ENCODE measurements around the gene TUBD1.
"Not testable (repeated sequence)": the region's sequence is repeated elsewhere in the genome, so short reads cannot be mapped to it uniquely, and the experiment has no call there.

Gene TUBD1

GRCh38 chr17:59930768-59931167, 38.0 kb upstream of the TUBD1 start:
- H2BK12ac ChIP-seq (ENCODE audit: low read length) = not testable (repeated sequence)

GRCh38 chr17:59930121-59930520, 37.4 kb upstream of the TUBD1 start:
- not testable (repeated sequence) for H3K4ac ChIP-seq (ENCODE audit: low read depth, low read length); H3K4me3 ChIP-seq (ENCODE audit: low read depth, low read length); H3K79me1 ChIP-seq (ENCODE audit: low read length); H3K18ac ChIP-seq (ENCODE audit: low read length); H3K27me3 ChIP-seq (ENCODE audit: insufficient read depth, low read length); H3K14ac ChIP-seq (ENCODE audit: low read length); H4K12ac ChIP-seq (ENCODE audit: low read depth, low read length); H3K79me2 ChIP-seq (ENCODE audit: control insufficient read depth, insufficient read depth, low read length, poor library complexity); H2AK5ac ChIP-seq (ENCODE audit: low read length); H3K27ac ChIP-seq (ENCODE audit: low read depth, low read length); H3K9ac ChIP-seq (ENCODE audit: low read length); H3K9me3 ChIP-seq (ENCODE audit: insufficient read depth, low read depth, low read length); H3K4me2 ChIP-seq (ENCODE audit: low read length); H4K91ac ChIP-seq (ENCODE audit: low read depth, low read length); H2BK12ac ChIP-seq (ENCODE audit: low read length); H2BK5ac ChIP-seq (ENCODE audit: low read depth, low read length, poor library complexity); H4K8ac ChIP-seq (ENCODE audit: low read depth, low read length); DNase-seq; H2AFZ ChIP-seq (ENCODE audit: insufficient read depth, low read length, poor library complexity); H3K4me1 ChIP-seq (ENCODE audit: control insufficient read depth in 1 of 2, insufficient read depth in 2 of 2, low read length in 2 of 2); H2BK120ac ChIP-seq (ENCODE audit: insufficient read depth, low read length, poor library complexity); H3K23ac ChIP-seq (ENCODE audit: low read length)
- peaks cover 16 to 25% of the 10 kb centered on the region in 2 experiments for H3K36me3 ChIP-seq (ENCODE audit: control insufficient read depth in 1 of 2, insufficient read depth in 2 of 2, low read length in 2 of 2)
- no CpG with 5 or more reads among the region's 2 CpGs for whole genome bisulfite sequencing (ENCODE audit: extremely low coverage, insufficient coverage, insufficient read length)

More at GRCh38 chr17:59930768-59931167, 38.0 kb upstream of the TUBD1 start:
- not testable (repeated sequence) for H3K4me1 ChIP-seq (ENCODE audit: control insufficient read depth in 1 of 2, insufficient read depth in 2 of 2, low read length in 2 of 2); H2AFZ ChIP-seq (ENCODE audit: insufficient read depth, low read length, poor library complexity); H4K91ac ChIP-seq (ENCODE audit: low read depth, low read length); H2BK5ac ChIP-seq (ENCODE audit: low read depth, low read length, poor library complexity); H3K79me1 ChIP-seq (ENCODE audit: low read length); H3K27ac ChIP-seq (ENCODE audit: low read depth, low read length); H3K4me2 ChIP-seq (ENCODE audit: low read length); H3K9me3 ChIP-seq (ENCODE audit: insufficient read depth, low read depth, low read length); H2AK5ac ChIP-seq (ENCODE audit: low read length); H3K27me3 ChIP-seq (ENCODE audit: insufficient read depth, low read length); H2BK120ac ChIP-seq (ENCODE audit: insufficient read depth, low read length, poor library complexity); H3K4me3 ChIP-seq (ENCODE audit: low read depth, low read length); H3K79me2 ChIP-seq (ENCODE audit: control insufficient read depth, insufficient read depth, low read length, poor library complexity); H4K8ac ChIP-seq (ENCODE audit: low read depth, low read length); H3K14ac ChIP-seq (ENCODE audit: low read length); H3K23ac ChIP-seq (ENCODE audit: low read length); H3K18ac ChIP-seq (ENCODE audit: low read length); H4K12ac ChIP-seq (ENCODE audit: low read depth, low read length); H3K9ac ChIP-seq (ENCODE audit: low read length); H3K4ac ChIP-seq (ENCODE audit: low read depth, low read length)
- peaks cover 18 to 27% of the 10 kb centered on the region in 2 experiments for H3K36me3 ChIP-seq (ENCODE audit: control insufficient read depth in 1 of 2, insufficient read depth in 2 of 2, low read length in 2 of 2)
- peak; percentile 0 to 54 for DNase-seq
- no CpG with 5 or more reads among the region's 3 CpGs for WGBS (ENCODE audit: extremely low coverage, insufficient coverage, insufficient read length)

GRCh38 chr17:59920637-59921036, 27.9 kb upstream of the TUBD1 start:
- not testable (repeated sequence) for H2BK5ac ChIP-seq (ENCODE audit: low read depth, low read length, poor library complexity); H2AFZ ChIP-seq (ENCODE audit: insufficient read depth, low read length, poor library complexity); H3K9me3 ChIP-seq (ENCODE audit: insufficient read depth, low read depth, low read length); H3K9ac ChIP-seq (ENCODE audit: low read length); H2BK12ac ChIP-seq (ENCODE audit: low read length); H3K18ac ChIP-seq (ENCODE audit: low read length); H3K4me3 ChIP-seq (ENCODE audit: low read depth, low read length); H2AK5ac ChIP-seq (ENCODE audit: low read length); H3K4me1 ChIP-seq (ENCODE audit: control insufficient read depth in 1 of 2, insufficient read depth in 2 of 2, low read length in 2 of 2); H3K27ac ChIP-seq (ENCODE audit: low read depth, low read length); H3K27me3 ChIP-seq (ENCODE audit: insufficient read depth, low read length); H4K91ac ChIP-seq (ENCODE audit: low read depth, low read length); H3K79me1 ChIP-seq (ENCODE audit: low read length); H3K4me2 ChIP-seq (ENCODE audit: low read length); H3K14ac ChIP-seq (ENCODE audit: low read length); H3K4ac ChIP-seq (ENCODE audit: low read depth, low read length); DNase-seq; H4K8ac ChIP-seq (ENCODE audit: low read depth, low read length); H3K23ac ChIP-seq (ENCODE audit: low read length); H3K79me2 ChIP-seq (ENCODE audit: control insufficient read depth, insufficient read depth, low read length, poor library complexity); H2BK120ac ChIP-seq (ENCODE audit: insufficient read depth, low read length, poor library complexity)
- Histone ChIP-seq H4K12ac (ENCODE audit: low read depth, low read length) (peak overlapping the region; percentile 18), H3K36me3 (ENCODE audit: control insufficient read depth in 1 of 2, insufficient read depth in 2 of 2, low read length in 2 of 2) (peaks cover 19 to 31% of the 10 kb centered on the region in 2 experiments)
- no CpG with 5 or more reads among the region's 5 CpGs for WGBS (ENCODE audit: extremely low coverage, insufficient coverage, insufficient read length)

- no peak overlapping the region for H4K12ac ChIP-seq (ENCODE audit: low read depth, low read length)
These were observed 23.7 kb upstream of the TUBD1 start for GRCh38 chr17:59916446-59916845.

More at GRCh38 chr17:59916446-59916845, 23.7 kb upstream of the TUBD1 start:
- H3K4me1 ChIP-seq (ENCODE audit: control insufficient read depth in 1 of 2, insufficient read depth in 2 of 2, low read length in 2 of 2) = no peaks in the 10 kb centered on the region
- H2BK5ac ChIP-seq (ENCODE audit: low read depth, low read length, poor library complexity) = no peak overlapping the region
- H3K14ac ChIP-seq (ENCODE audit: low read length) = no peak overlapping the region
- H3K79me1 ChIP-seq (ENCODE audit: low read length) = no peaks in the 10 kb centered on the region
- H2AK5ac ChIP-seq (ENCODE audit: low read length) = no peak overlapping the region
- H2BK120ac ChIP-seq (ENCODE audit: insufficient read depth, low read length, poor library complexity) = no peak overlapping the region
- no peak overlapping the region for H3K9ac ChIP-seq (ENCODE audit: low read length)
- H3K23ac ChIP-seq (ENCODE audit: low read length) = no peak overlapping the region
- no peak overlapping the region for H2AFZ ChIP-seq (ENCODE audit: insufficient read depth, low read length, poor library complexity)
- H4K91ac ChIP-seq (ENCODE audit: low read depth, low read length) = no peak overlapping the region
- H3K79me2 ChIP-seq (ENCODE audit: control insufficient read depth, insufficient read depth, low read length, poor library complexity) = no peaks in the 10 kb centered on the region
- H3K9me3 ChIP-seq (ENCODE audit: insufficient read depth, low read depth, low read length) = no peaks in the 10 kb centered on the region
- H3K27ac ChIP-seq (ENCODE audit: low read depth, low read length) = no peak overlapping the region
- H3K4ac ChIP-seq (ENCODE audit: low read depth, low read length) = no peak overlapping the region
- H3K36me3 ChIP-seq (ENCODE audit: control insufficient read depth in 1 of 2, insufficient read depth in 2 of 2, low read length in 2 of 2) = peaks cover 25 to 32% of the 10 kb centered on the region in 2 experiments
- no peaks in the 10 kb centered on the region for H3K27me3 ChIP-seq (ENCODE audit: insufficient read depth, low read length)
- H3K4me2 ChIP-seq (ENCODE audit: low read length) = no peak overlapping the region
- no peak overlapping the region for H3K4me3 ChIP-seq (ENCODE audit: low read depth, low read length)
- H2BK12ac ChIP-seq (ENCODE audit: low read length) = no peak overlapping the region
- no peak overlapping the region for H4K8ac ChIP-seq (ENCODE audit: low read depth, low read length)
- no peak overlapping the region for H3K18ac ChIP-seq (ENCODE audit: low read length)
- DNase-seq = no peak
